GM18951 (cell line): ENCODE data around the gene DHRS13.
"Not testable (repeated sequence)": the region's sequence is repeated elsewhere in the genome, so short reads cannot be mapped to it uniquely, and the experiment has no call there.

Source experiments
- POLR2A ChIP-seq: IDR thresholded peaks from 4 replicates; pipeline ENCODE4 v1.6.1; 2011; ENCODE audit warnings: mild to moderate bottlenecking; ENCODE audit not compliant: insufficient read length, insufficient read depth; ENCODE audit errors: extremely low read depth
- in situ Hi-C: fragments of 300-500 bp; cut with MboI; formaldehyde crosslinking; loops from one replicate; pipeline ENCODE4 v1.12.0; 2022; ENCODE audit warnings: low sequenced_read_pairs, mixed read lengths, inconsistent platforms; ENCODE audit not compliant: unreplicated experiment

The DHRS13 gene

GRCh38 chr17:28906706-28907438 is 4.0 kb upstream of the DHRS13 start:
- TF ChIP-seq POLR2A = no peak
- in situ Hi-C loops = no loop called here

GRCh38 chr17:28906276-28906675 is 3.4 kb upstream of the DHRS13 start:
- in situ Hi-C loops = no loop called here

GRCh38 chr17:28904800-28905199 is 1.9 kb upstream of the DHRS13 start:
- no peak for TF ChIP-seq POLR2A
- in situ Hi-C loops = no loop called here

More at GRCh38 chr17:28906276-28906675, 3.4 kb upstream of the DHRS13 start:
- no peak for TF ChIP-seq POLR2A

- in situ Hi-C loops = not testable (repeated sequence)
These were observed 615 bp upstream of the DHRS13 start for GRCh38 chr17:28903546-28903841.

GRCh38 chr17:28901866-28902818 is 737 bp downstream of the DHRS13 start:
- no peak for TF ChIP-seq POLR2A
- in situ Hi-C loops = no loop called here

- in situ Hi-C loops = no loop called here
- TF ChIP-seq POLR2A = no peak
These were observed 1.7 kb downstream of the DHRS13 start for GRCh38 chr17:28900986-28901726.

- in situ Hi-C loops = no loop called here
- no peak for TF ChIP-seq POLR2A
These were observed 3.6 kb downstream of the DHRS13 start for GRCh38 chr17:28899212-28899815.

- in situ Hi-C loops = no loop called here
- no peak for TF ChIP-seq POLR2A
These were observed 4.3 kb downstream of the DHRS13 start for GRCh38 chr17:28898527-28898955.

GRCh38 chr17:28897769-28898526 is 4.9 kb downstream of the DHRS13 start:
- peak; percentile 17 for TF ChIP-seq POLR2A
- in situ Hi-C loops = no loop called here

GRCh38 chr17:28896884-28897768 is 5.8 kb downstream of the DHRS13 start, which contains the start of gene FLOT2:
Gene FLOT2 (minus strand): TSS chr17:28897733. CDS start chr17:28897574, 159 bp downstream.
- in situ Hi-C loops = no loop called here
- TF ChIP-seq POLR2A = peak; percentile 53

GRCh38 chr17:28896491-28896883 is 6.4 kb downstream of the DHRS13 start:
- in situ Hi-C loops = no loop called here
- TF ChIP-seq POLR2A = no peak

- TF ChIP-seq POLR2A = no peak
- in situ Hi-C loops = no loop called here
These were observed 7.0 kb downstream of the DHRS13 start for GRCh38 chr17:28895794-28896447.

- in situ Hi-C loops = not testable (repeated sequence)
These were observed 9.4 kb downstream of the DHRS13 start for GRCh38 chr17:28893248-28894183.
